ENCODE measurements around the gene NUDT19.
"Not testable (repeated sequence)": the region's sequence is repeated elsewhere in the genome, so short reads cannot be mapped to it uniquely, and the experiment has no call there.

NUDT19 gene

GRCh38 chr19:32744555-32745325 lies 53.1 kb downstream of the NUDT19 start:
- no peak overlapping the region for H3K4me3 ChIP-seq (ENCODE audit: low read depth, low read length)
- DNase-seq (ENCODE audit: low read depth), result no peak
- TF ChIP-seq CTCF (IDR thresholded peaks at IDR 0.05; ENCODE audit: low read depth, low read length, missing control alignments), result no peak

- not testable (repeated sequence) for H3K4me3 ChIP-seq (ENCODE audit: low read depth, low read length)
- peak; percentile 12 for DNase-seq (ENCODE audit: low read depth)
Measured at GRCh38 chr19:32745594-32746251, 54.1 kb downstream of the NUDT19 start.

GRCh38 chr19:32746631-32747196 lies 55.1 kb downstream of the NUDT19 start:
- peak; percentile 7 for DNase-seq (ENCODE audit: low read depth)
- H3K4me3 ChIP-seq (ENCODE audit: low read depth, low read length), result not testable (repeated sequence)

GRCh38 chr19:32748497-32748896 lies 56.9 kb downstream of the NUDT19 start:
- DNase-seq (ENCODE audit: low read depth), result peak; percentile 4
- TF ChIP-seq CTCF (IDR thresholded peaks at IDR 0.05; ENCODE audit: low read depth, low read length, missing control alignments), result peak; percentile 52
- no peak overlapping the region for H3K4me3 ChIP-seq (ENCODE audit: low read depth, low read length)

GRCh38 chr19:32748948-32749347 lies 57.3 kb downstream of the NUDT19 start:
- no peak for DNase-seq (ENCODE audit: low read depth)
- TF ChIP-seq CTCF (IDR thresholded peaks at IDR 0.05; ENCODE audit: low read depth, low read length, missing control alignments), result no peak

GRCh38 chr19:32749361-32749760 lies 57.7 kb downstream of the NUDT19 start:
- H3K4me3 ChIP-seq (ENCODE audit: low read depth, low read length), result no peak overlapping the region
- no peak for DNase-seq (ENCODE audit: low read depth)
- no peak for TF ChIP-seq CTCF (IDR thresholded peaks at IDR 0.05; ENCODE audit: low read depth, low read length, missing control alignments)

More at GRCh38 chr19:32748948-32749347, 57.3 kb downstream of the NUDT19 start:
- H3K4me3 ChIP-seq (ENCODE audit: low read depth, low read length), result no peak overlapping the region

- DNase-seq (ENCODE audit: low read depth), result no peak
- no peak for TF ChIP-seq CTCF (IDR thresholded peaks at IDR 0.05; ENCODE audit: low read depth, low read length, missing control alignments)
- no peak overlapping the region for H3K4me3 ChIP-seq (ENCODE audit: low read depth, low read length)
Measured at GRCh38 chr19:32750441-32751055, 58.9 kb downstream of the NUDT19 start.
